H7 (cell line): ENCODE results near the gene NGF. TPM values are rescaled to one million over a fixed set of nuclear protein-coding genes. Genes with fewer than 3 reads are reported as not detected.

Source experiments
- DNase-seq: peaks from one replicate; pipeline ENCODE4 v3.0.0; 2012
- H3K27me3 ChIP-seq: 2 replicates; pipeline ENCODE4 v1.6.0; 2011; ENCODE audit warnings: mild to moderate bottlenecking, low read length; ENCODE audit not compliant: control insufficient read depth, insufficient read depth
- H3K36me3 ChIP-seq: replicated peaks from 2 replicates; pipeline ENCODE4 v1.5.1; 2011; ENCODE audit warnings: low read length; ENCODE audit not compliant: control insufficient read depth, insufficient read depth
- H3K4me3 ChIP-seq: 2 replicates; pipeline ENCODE4 v1.5.1; 2011; ENCODE audit warnings: low read depth, mild to moderate bottlenecking, control low read depth, low read length, moderate library complexity; ENCODE audit not compliant: insufficient read depth
- total RNA-seq: library from RNA; depleted of rRNA; stranded (reverse); fragments of >200 nt; shearing (Covaris generic); gene quantifications from 2 replicates; pipeline ENCODE4 v1.2.3, GENCODE V29; 2014

Gene NGF
- total RNA-seq, 1 experiment from 2014 or later: 0.14 TPM

DNA sequence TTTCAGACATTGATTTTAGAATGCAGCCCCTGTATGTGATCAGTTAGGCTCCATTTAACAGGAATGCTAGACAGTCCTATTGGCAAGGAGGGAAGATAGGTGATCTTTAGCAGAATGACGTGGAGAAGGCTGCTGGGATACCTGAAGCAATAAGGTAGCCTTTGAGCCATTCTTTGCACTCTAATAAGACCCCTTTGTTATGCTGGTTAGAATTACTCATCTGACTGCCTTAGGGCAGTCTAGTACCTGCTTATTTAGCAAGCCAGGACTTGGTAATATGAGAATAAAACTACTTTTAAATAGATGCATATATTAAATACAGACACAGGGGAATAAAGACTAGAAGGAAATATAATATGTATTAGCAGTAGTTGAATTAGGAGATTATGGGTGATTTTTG lies 29.1 kb downstream of the NGF start:
- no peak for DNase-seq
- Histone ChIP-seq H3K4me3 (no peak overlapping the region), H3K36me3 (no peaks in the 10 kb centered on the region)

DNA sequence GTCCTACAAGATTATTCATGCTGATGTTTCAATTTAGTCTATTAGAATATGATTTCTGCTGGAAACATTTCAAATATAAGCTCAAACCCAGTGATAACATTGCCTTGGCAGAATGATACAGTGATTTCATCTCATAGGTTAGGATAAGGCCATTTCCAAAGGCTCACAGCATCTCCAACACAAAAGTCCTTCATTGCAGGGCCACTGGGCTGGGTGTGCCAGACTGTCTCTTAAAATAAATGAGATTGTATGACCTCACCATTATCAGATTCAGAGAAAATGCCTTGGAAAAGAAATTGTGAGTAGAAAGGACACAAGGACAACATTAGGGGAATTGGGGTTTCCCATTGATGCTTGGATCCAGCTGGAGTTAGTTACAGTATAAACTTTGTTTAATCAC lies 30.4 kb downstream of the NGF start:
- DNase-seq: no peak
- Histone ChIP-seq H3K4me3 (no peak overlapping the region), H3K27me3 (no peaks in the 10 kb centered on the region), H3K36me3 (no peaks in the 10 kb centered on the region)

More for the DNA sequence above, 29.1 kb downstream of the NGF start:
- no peaks in the 10 kb centered on the region for H3K27me3 ChIP-seq

DNA sequence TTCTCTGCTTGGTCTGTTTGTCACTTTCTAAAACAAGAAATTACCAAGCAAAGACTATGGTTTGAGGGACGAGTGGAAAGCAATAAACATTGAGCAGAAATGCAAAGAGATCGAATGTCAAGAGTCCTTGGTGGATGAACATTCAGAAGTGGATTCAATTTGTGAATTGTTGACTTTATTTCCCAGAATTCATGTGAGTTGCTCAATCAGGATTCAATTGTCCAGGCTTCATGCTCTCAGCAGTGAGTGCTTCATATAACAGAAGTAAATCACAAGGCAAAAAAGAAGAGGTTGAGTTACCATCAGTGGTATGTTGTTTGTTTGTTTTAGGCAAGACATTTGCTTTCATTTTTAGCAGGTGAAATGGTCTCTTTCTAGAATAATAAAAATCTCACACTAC lies 31.9 kb downstream of the NGF start:
- Histone ChIP-seq H3K27me3 (no peaks in the 10 kb centered on the region), H3K36me3 (no peaks in the 10 kb centered on the region), H3K4me3 (no peak overlapping the region)
- no peak for DNase-seq

DNA sequence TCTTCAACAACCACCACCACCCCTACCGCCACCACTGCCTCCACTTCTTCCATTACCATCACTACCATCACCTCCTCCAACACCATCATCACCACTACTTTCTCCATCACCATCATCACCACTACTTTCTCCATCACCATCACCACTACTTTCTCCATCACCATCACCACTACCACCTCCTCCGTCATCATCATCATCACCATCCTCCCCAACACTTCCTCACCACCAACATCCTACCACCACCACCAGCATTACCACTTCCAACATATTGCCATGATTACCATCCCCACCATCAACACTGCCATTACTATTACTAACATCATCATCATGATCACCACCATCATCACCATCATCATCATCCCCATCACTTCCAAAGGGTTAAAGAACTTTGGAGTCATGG lies 34.7 kb downstream of the NGF start:
- Histone ChIP-seq H3K4me3 (no peak overlapping the region), H3K27me3 (no peaks in the 10 kb centered on the region), H3K36me3 (no peaks in the 10 kb centered on the region)
- no peak for DNase-seq

DNA sequence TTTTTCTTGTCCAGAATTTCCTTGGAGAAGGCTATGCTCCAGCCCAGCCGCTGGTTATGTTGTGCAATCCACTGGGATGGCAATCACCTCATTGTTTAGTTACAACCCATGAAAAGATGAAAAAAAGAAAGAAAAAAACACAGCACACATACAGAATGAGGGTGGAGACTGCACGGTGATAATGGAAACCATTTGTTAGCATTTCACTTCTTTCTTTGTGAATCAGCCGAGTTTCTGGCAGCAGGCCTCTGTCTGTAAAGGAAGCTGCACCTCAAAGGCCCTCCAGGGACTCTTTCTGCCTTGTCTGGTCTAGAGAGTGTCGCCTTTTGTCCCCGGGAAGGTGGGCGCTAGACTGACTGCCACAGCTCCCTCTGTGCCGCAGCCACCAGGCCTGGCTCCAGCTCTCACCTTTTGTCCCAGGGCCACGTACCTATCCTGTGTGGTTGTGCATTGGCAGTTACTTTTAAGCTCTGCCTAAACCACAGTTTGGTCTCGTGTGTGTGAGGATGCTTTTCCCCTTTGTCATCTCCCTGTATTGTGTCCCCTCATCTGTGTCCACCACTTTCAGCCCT lies 35.6 kb downstream of the NGF start:
- Histone ChIP-seq H3K4me3 (no peak overlapping the region), H3K27me3 (no peaks in the 10 kb centered on the region), H3K36me3 (no peaks in the 10 kb centered on the region)
- no peak for DNase-seq

DNA sequence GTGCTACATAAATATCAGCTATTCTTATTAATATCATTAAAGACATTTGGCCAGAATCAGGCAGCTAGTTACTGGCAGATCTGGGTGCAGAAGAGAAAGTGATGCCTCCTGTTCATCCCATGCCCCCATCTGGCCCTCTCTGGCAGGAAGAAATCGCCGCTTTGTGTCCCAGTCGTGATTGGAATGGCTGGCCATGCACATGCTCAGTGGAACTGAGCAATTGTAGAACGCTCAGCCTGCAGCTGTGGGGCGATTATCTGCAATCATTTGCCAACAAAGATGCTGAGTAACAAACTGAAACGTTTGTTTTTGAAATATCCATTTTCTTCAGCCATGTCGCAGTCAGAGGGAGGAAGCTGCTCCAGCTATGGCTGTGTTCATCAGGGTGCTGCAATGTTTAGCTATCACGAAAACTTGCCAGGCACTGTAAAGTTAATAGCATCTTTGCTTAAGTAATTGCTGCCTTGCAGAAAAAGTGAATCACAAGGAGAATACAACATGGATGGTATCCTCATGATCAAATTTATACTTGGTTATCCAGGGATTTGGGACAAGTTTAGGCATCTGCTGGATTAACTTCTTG lies 36.5 kb downstream of the NGF start:
- no peak overlapping the region for H3K4me3 ChIP-seq
- no peak for DNase-seq
- no peaks in the 10 kb centered on the region for H3K36me3 ChIP-seq
- no peaks in the 10 kb centered on the region for H3K27me3 ChIP-seq

DNA sequence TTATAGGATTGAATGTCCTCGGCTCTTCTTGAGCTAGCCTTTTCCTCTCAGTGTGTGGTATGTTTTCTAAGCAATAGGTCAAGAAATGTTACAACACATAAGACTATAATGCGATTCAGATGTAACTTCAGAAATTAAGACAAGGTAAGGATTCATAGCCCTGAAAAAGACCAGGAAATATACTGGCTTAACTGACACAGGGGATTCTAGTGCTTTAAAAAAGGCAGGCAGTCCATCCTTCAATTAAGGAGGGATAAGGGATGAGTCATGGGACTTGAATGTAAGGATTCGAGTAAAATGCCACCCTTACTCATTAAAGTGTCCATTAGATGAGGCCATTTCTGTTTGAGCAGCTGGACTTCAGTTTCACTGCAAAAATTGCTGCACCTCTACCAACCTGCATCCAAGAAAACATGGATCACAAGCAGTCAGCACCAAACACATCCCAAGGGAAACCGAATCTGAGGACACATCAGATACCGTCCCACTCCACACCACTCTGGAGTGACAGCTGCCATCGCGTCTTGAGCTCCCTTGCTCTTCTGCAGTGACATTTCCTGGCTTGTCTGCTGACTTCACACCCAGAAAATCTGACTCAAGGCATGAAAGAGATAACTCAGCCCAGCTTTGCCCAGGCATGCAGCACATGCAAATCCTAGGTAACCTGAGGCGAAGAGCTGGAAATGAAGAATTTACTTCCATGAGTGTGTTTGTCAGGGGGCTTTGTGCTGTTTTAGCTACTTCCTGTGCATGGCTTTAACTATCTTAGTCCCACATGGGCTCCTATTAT lies 37.8 kb downstream of the NGF start:
- no peak for DNase-seq
- no peaks in the 10 kb centered on the region for H3K27me3 ChIP-seq
- no peaks in the 10 kb centered on the region for H3K36me3 ChIP-seq
- no peak overlapping the region for H3K4me3 ChIP-seq

DNA sequence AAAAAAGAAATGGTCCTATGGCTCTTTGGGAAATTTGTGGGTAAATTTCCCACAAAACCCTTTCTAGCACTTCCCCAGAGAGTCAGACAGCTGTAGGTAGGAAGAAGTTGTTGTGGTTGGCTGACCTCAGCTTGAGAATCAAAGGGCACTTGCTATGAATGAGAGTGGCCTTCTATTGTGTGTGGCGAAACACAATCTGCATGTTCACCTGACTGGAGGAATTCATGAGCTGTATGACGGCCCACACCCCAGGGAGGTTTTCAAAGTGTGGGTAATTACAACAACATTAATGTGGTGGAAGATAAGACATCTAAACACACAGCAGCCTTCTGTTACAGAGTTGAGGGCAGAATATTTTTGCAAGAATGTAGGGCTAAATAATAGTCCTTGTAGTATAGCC lies 38.8 kb downstream of the NGF start:
- no peaks in the 10 kb centered on the region for H3K36me3 ChIP-seq
- no peak for DNase-seq
- H3K27me3 ChIP-seq: no peaks in the 10 kb centered on the region
- H3K4me3 ChIP-seq: no peak overlapping the region

DNA sequence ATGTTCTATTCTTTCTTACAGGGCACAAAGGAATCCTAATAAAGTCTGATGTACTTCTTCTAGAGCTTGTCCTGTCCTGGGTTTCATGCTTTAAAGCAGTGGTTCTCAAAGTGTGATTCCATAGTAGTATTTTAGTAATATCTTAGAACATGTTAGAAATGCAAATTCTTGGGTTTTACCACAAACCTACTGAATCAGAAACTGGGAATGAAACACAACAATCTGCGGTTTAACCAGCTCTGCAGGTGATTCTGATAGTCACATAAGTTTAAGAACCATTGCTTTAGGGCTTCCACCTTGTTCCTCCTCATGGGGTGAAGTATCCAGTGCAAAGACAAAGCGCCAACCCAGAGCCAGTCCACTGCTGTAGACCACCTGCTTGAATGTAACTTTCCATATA lies 41.1 kb downstream of the NGF start:
- Histone ChIP-seq H3K36me3 (no peaks in the 10 kb centered on the region), H3K4me3 (no peak overlapping the region), H3K27me3 (no peaks in the 10 kb centered on the region)
- DNase-seq: no peak

DNA sequence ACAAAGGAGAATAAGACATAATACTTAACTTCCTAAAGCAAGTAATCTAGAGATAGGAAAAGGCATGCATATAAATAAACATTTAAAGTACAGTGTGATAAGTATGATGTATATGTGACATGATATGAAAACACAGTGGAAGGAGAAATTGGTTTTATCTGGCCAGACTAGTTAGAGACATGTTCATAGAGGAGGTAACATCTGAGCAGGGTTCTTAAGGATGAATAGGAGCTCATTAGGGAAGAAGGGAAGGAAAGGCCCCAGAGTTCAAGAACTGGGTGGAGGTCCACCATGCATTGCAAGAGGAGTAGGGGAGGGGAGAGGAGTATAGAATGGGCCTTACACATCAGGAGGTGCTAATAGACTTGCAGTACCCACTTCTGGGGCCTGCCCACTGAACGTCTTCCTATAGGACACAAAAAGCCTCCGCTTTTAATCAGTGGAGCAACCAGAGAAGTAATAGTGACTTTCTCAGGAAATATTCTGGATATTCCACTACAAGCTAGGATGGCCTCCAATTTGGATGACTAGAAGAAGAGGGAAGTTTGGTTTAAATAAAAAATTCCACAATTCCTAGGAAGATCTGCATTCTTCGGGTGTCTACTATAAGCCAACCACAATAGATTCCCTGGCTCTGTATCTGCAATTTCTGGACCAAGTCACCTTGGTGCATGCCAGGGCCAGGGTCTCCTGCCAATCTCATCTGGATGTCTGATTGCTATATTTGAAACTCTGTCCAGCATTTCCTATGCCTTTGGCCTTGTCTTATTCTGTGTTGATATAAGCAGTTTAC lies 41.9 kb downstream of the NGF start:
- no peaks in the 10 kb centered on the region for H3K36me3 ChIP-seq
- no peaks in the 10 kb centered on the region for H3K27me3 ChIP-seq
- no peak for DNase-seq
- no peak overlapping the region for H3K4me3 ChIP-seq

DNA sequence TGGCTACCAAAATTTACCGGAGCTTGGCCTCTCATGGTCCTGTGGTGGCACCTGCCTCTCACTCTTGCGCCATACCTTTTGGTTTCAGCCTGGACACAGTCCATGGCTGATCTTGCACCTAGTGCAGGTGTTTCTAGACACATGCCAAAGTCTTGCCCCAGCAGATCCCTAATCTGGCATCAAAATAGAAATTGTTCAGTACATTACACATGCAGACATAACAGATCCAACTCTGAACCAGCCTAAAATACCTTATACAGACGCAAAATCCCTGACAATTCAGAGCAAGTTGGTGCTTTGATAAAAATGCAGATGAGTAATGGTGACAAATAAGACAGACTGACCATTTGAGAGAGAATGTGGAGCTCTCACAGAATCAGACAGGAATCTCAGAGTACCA lies 44.1 kb downstream of the NGF start:
- Histone ChIP-seq H3K36me3 (no peaks in the 10 kb centered on the region), H3K4me3 (no peak overlapping the region), H3K27me3 (no peaks in the 10 kb centered on the region)
- DNase-seq: no peak

DNA sequence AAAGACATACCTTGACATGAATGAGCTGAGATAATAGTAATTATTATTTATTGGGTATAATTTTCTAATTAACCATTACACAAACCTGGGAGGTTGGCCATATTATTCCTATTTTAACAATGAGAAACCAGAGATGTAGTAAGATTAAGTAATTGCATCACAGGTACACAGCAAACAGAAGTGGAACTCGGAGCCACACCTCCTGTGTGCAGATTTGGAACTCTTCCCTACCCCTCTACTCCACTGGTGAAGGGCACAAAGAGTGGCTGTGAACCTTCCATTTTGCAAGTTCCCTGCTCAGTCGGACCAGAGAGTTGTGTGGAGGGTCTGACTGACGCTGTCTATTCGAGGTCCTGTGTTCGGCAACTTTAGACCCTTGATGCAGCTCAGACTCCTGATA lies 45.0 kb downstream of the NGF start:
- Histone ChIP-seq H3K4me3 (no peak overlapping the region), H3K36me3 (no peaks in the 10 kb centered on the region), H3K27me3 (no peaks in the 10 kb centered on the region)
- no peak for DNase-seq

DNA sequence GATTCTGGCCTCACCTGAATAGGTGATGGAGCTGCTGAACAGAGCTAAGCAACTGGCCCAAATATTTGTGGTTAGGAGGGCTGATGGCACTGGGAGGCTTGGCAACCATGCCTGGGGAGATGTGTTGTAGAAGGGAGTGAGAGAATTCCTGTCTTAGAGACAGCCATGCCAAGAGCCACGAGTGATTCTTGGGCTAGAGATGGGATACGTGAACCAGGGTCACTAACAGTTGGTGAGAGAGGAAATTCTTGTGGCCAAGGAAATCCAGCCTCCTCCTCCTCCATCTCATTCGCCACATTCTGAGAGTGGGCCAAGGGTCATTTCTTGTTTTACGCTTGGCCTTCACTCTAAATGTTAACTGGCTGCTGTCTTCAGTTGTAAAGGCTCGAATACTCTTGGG lies 46.3 kb downstream of the NGF start:
- H3K27me3 ChIP-seq: no peaks in the 10 kb centered on the region
- H3K36me3 ChIP-seq: no peaks in the 10 kb centered on the region
- no peak for DNase-seq
- no peak overlapping the region for H3K4me3 ChIP-seq

DNA sequence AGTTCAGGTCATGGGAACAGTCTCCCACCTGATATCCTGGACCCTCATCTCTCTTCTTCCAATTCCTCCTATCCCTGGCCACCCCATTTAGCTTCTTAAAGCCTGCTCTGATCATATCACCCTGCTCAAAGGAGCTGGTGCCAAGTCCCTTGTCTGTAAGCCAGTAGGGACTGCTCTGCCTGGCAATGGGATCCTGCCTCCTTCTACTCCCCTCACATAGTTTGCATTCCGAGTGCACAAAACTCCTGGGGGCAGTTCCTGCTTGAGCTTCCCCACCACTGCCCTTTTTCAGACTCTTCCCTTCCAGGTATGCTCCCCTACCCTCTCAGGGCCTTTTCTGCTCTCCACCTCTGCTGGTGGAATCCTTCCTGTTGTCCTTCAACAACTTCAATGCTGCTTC lies 48.1 kb downstream of the NGF start:
- Histone ChIP-seq H3K36me3 (no peaks in the 10 kb centered on the region), H3K27me3 (no peaks in the 10 kb centered on the region), H3K4me3 (no peak overlapping the region)
- no peak for DNase-seq
